ENCODE data around the gene GRK5.
"Not testable (repeated sequence)": the region's sequence is repeated elsewhere in the genome, so short reads cannot be mapped to it uniquely, and the experiment has no call there.

GRK5 gene

GRCh38 chr10:119461923-119462322, 254.6 kb downstream of the GRK5 start:
- TF ChIP-seq CTCF (conservative IDR thresholded peaks at IDR 0.05; ENCODE audit: low read depth, low read length) = no peak
- no peak overlapping the region for H3K4me3 ChIP-seq (ENCODE audit: low read depth, low read length)

GRCh38 chr10:119462773-119463172, 255.4 kb downstream of the GRK5 start:
- no peak for DNase-seq (ENCODE audit: low read depth)
- TF ChIP-seq CTCF (conservative IDR thresholded peaks at IDR 0.05; ENCODE audit: low read depth, low read length) = no peak
- no peak overlapping the region for H3K4me3 ChIP-seq (ENCODE audit: low read depth, low read length)

More at GRCh38 chr10:119461923-119462322, 254.6 kb downstream of the GRK5 start:
- DNase-seq (ENCODE audit: low read depth) = no peak

- not testable (repeated sequence) for H3K4me3 ChIP-seq (ENCODE audit: low read depth, low read length); DNase-seq (ENCODE audit: low read depth)
These were observed 255.8 kb downstream of the GRK5 start for GRCh38 chr10:119463195-119463594.

- TF ChIP-seq CTCF (conservative IDR thresholded peaks at IDR 0.05; ENCODE audit: low read depth, low read length) = no peak
- DNase-seq (ENCODE audit: low read depth) = no peak
These were observed 257.7 kb downstream of the GRK5 start for GRCh38 chr10:119465085-119465484.

GRCh38 chr10:119466076-119466475, 258.7 kb downstream of the GRK5 start:
- H3K4me3 ChIP-seq (ENCODE audit: low read depth, low read length) = no peak overlapping the region
- DNase-seq (ENCODE audit: low read depth) = no peak
- no peak for TF ChIP-seq CTCF (conservative IDR thresholded peaks at IDR 0.05; ENCODE audit: low read depth, low read length)

More at GRCh38 chr10:119465085-119465484, 257.7 kb downstream of the GRK5 start:
- no peak overlapping the region for H3K4me3 ChIP-seq (ENCODE audit: low read depth, low read length)

GRCh38 chr10:119466655-119467054, 259.3 kb downstream of the GRK5 start:
- TF ChIP-seq CTCF (conservative IDR thresholded peaks at IDR 0.05; ENCODE audit: low read depth, low read length) = no peak
- H3K4me3 ChIP-seq (ENCODE audit: low read depth, low read length) = no peak overlapping the region
- DNase-seq (ENCODE audit: low read depth) = no peak

- TF ChIP-seq CTCF (conservative IDR thresholded peaks at IDR 0.05; ENCODE audit: low read depth, low read length) = no peak
- H3K4me3 ChIP-seq (ENCODE audit: low read depth, low read length) = no peak overlapping the region
- no peak for DNase-seq (ENCODE audit: low read depth)
These were observed 261.4 kb downstream of the GRK5 start for GRCh38 chr10:119468542-119469324.

All from choroid plexus epithelial cell (primary cell).